B cell (primary cell): ENCODE data around the gene THBD. TPM values are rescaled to one million over a fixed set of nuclear protein-coding genes. Genes with fewer than 3 reads are reported as not detected.

ENCODE experiments used
- ATAC-seq: fragments of 200-7000 bp; cut with Tn5 transposase; one replicate; pipeline ENCODE4 v1.10.0; 2021; ENCODE audit warnings: low read depth, mild to moderate bottlenecking, moderate number of reproducible peaks, moderate library complexity
- CTCF ChIA-PET: fragments of 350-600 bp; sonication (Branson Sonifier 250); formaldehyde crosslinking; loops from one replicate; lab custom pipeline; 2021; ENCODE audit warnings: antibody characterized with exemption, inconsistent platforms; lab: Charles Lee
- POLR2A ChIA-PET: fragments of 350-600 bp; sonication (Branson Sonifier 250); formaldehyde crosslinking; loops from one replicate; lab custom pipeline; 2021; ENCODE audit warnings: antibody characterized with exemption; lab: Charles Lee
- DNase-seq: peaks from one replicate; pipeline ENCODE4 v3.0.0; 2013
- H2AFZ ChIP-seq: 2 replicates; pipeline ENCODE4 v1.6.1; 2012; ENCODE audit warnings: mild to moderate bottlenecking, low read depth, low read length; ENCODE audit not compliant: insufficient read depth, poor library complexity, severe bottlenecking
- H3K27ac ChIP-seq, 2 donors: 1 replicate in 1 of 2; 2 replicates in 1 of 2; pipeline ENCODE4 v1.5.1; 2012 to 2013; ENCODE audit warnings: low read length in 2 of 2, mild to moderate bottlenecking in 2 of 2, moderate library complexity in 1 of 2
- H3K27me3 ChIP-seq, 4 experiments: fragments of 200-600 bp in 1 of 4; sonication (generic) in 1 of 4; replicated peaks in 1 of 4; 1 replicate in 2 of 4; 2 replicates in 2 of 4; pipeline versions ENCODE4 v1.6.1 to v1.7.0; 2013 to 2016; ENCODE audit warnings: low read length in 3 of 4, mild to moderate bottlenecking in 2 of 4, mixed read lengths in 1 of 4, moderate library complexity in 1 of 4; ENCODE audit not compliant: insufficient read depth in 4 of 4, control insufficient read depth in 3 of 4; ENCODE audit errors: control extremely low read depth in 1 of 4
- H3K36me3 ChIP-seq, 2 experiments: replicated peaks in 1 of 2; 1 replicate in 1 of 2; 2 replicates in 1 of 2; pipeline versions ENCODE4 v1.6.1 to v1.7.1; 2013; ENCODE audit warnings: low read length in 1 of 2; ENCODE audit not compliant: insufficient read depth in 2 of 2, control insufficient read depth in 1 of 2; ENCODE audit errors: control extremely low read depth in 1 of 2, extremely low read depth in 1 of 2
- H3K4me1 ChIP-seq, 2 donors: fragments of 200-600 bp in 1 of 2; sonication (generic) in 1 of 2; 1 replicate in 1 of 2; 2 replicates in 1 of 2; pipeline versions ENCODE4 v1.5.1 to v1.6.1; 2013 to 2017; ENCODE audit warnings: low read length in 2 of 2; ENCODE audit not compliant: control insufficient read depth in 2 of 2, insufficient read depth in 2 of 2
- H3K4me2 ChIP-seq: replicated peaks from 2 replicates; pipeline ENCODE3; 2012; ENCODE audit warnings: mild to moderate bottlenecking, low read depth, low read length; ENCODE audit not compliant: poor library complexity, severe bottlenecking
- H3K4me3 ChIP-seq, 5 experiments: fragments of 200-600 bp in 1 of 5; sonication (generic) in 1 of 5; 1 replicate in 3 of 5; 2 replicates in 2 of 5; pipeline versions ENCODE4 v1.5.1 to v1.7.0; 2011 to 2016; ENCODE audit warnings: low read length in 4 of 5, mild to moderate bottlenecking in 4 of 5, low read depth in 2 of 5, control low read depth in 1 of 5, moderate library complexity in 1 of 5; ENCODE audit not compliant: insufficient read depth in 1 of 5; ENCODE audit errors: control extremely low read depth in 1 of 5, extremely low read depth in 1 of 5
- H3K79me2 ChIP-seq: fragments of 200-600 bp; sonication (generic); one replicate; pipeline ENCODE4 v1.6.0; 2016; ENCODE audit warnings: low read length; ENCODE audit not compliant: control insufficient read depth, insufficient read depth
- H3K9ac ChIP-seq: fragments of 200-600 bp; sonication (generic); 2 replicates; pipeline ENCODE4 v1.6.1; 2017; ENCODE audit warnings: mild to moderate bottlenecking, low read length, moderate library complexity
- H3K9me3 ChIP-seq, 3 donors: one replicate each; pipeline versions ENCODE4 v1.6.1 to v1.7.1; 2013; ENCODE audit warnings: low read length in 2 of 3; ENCODE audit not compliant: control insufficient read depth in 2 of 3, insufficient read depth in 1 of 3; ENCODE audit errors: control extremely low read depth in 1 of 3
- H4K20me1 ChIP-seq: 2 replicates; pipeline ENCODE4 v1.6.0; 2012; ENCODE audit warnings: mild to moderate bottlenecking, low read length; ENCODE audit not compliant: insufficient read depth, control insufficient read depth, poor library complexity, severe bottlenecking
- H3K27ac Mint-ChIP-seq: one replicate; pipeline ENCODE4 v1.8.0; 2021; ENCODE audit warnings: mixed read lengths
- H3K27me3 Mint-ChIP-seq: one replicate; pipeline ENCODE4 v1.8.0; 2021; ENCODE audit warnings: mixed read lengths
- H3K4me1 Mint-ChIP-seq: one replicate; pipeline ENCODE4 v1.8.0; 2021; ENCODE audit warnings: mixed read lengths
- H3K4me3 Mint-ChIP-seq: one replicate; pipeline ENCODE4 v1.8.0; 2021; ENCODE audit warnings: mixed read lengths
- H3K9me3 Mint-ChIP-seq: one replicate; pipeline ENCODE4 v1.8.0; 2022; ENCODE audit warnings: mixed read lengths; ENCODE audit not compliant: insufficient read depth
- CTCF ChIP-seq: fragments of 200-600 bp; IDR thresholded peaks from one replicate; pipeline ENCODE4 v1.8.0; 2022; ENCODE audit warnings: antibody characterized with exemption, mild to moderate bottlenecking
- EZH2 ChIP-seq: IDR thresholded peaks from 2 replicates; pipeline ENCODE4 v1.6.1; 2012; ENCODE audit warnings: borderline replicate concordance, low read depth, mild to moderate bottlenecking, moderate library complexity, low read length; ENCODE audit not compliant: insufficient read depth, poor library complexity, severe bottlenecking
- WGBS: methylation state at CpG from one replicate; pipeline ENCODE4 v1.1.5; 2013; ENCODE audit warnings: missing lambda C conversion rate; ENCODE audit not compliant: insufficient coverage; 5-methylcytosine and 5-hydroxymethylcytosine counted together
- intact Hi-C: fragments of 100-400 bp; cut with micrococcal nuclease; formaldehyde crosslinking; loops from one replicate; pipeline ENCODE4 v1.10.0; 2022
- polyA plus RNA-seq: library from polyadenylated mRNA; depleted of rRNA; stranded (reverse); fragments of >200 nt; gene quantifications from 2 replicates; pipeline ENCODE4 v1.2.3, GENCODE V29; 2012
- total RNA-seq, 2 donors: library from RNA; stranded (reverse); fragments of 120-200 nt in 1 of 2; gene quantifications; 1 replicate in 1 of 2; 2 replicates in 1 of 2; pipeline versions ENCODE4 v1.2.3 to v1.2.4, GENCODE V29; 2013 to 2022

Gene THBD
- total and polyA plus RNA-seq, 2 donors (not counting 1 experiment from before 2014, with no cell fraction given): 0.78 TPM; not detected in 1

DNA sequence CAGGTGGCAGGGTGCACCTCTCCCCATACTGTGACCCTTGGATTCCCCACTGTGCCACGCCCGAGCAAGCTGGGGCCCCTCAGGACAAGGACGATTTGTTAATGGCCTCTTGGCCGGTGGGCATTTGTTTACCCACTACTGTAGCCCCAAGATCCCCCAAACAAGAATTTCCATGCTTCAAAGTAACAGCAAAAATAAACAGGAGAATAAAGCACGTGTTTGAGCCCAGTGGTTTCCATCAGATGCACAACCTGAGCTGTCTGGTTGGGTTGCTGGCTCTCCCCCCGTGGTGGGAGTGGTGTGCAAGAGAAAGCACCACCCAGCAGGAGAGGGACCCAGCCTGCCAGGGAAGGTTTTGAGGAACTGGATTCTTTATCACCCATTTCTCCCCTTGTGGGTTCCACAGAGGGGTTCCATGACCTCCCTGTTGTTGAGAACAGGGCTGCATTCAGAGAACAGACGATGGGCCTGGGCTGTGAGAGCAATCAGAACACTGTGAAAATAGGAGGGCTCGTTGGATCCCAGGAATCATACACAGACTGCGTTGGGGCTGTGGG lies 31.9 kb upstream of the THBD start:
- Mint-ChIP-seq H3K4me1 (no peaks in the 10 kb centered on the region), H3K27me3 (no peaks in the 10 kb centered on the region), H3K4me3 (no peak overlapping the region), H3K27ac (no peak overlapping the region), H3K9me3 (no peaks in the 10 kb centered on the region)
- no peaks in the 10 kb centered on the region for H4K20me1 ChIP-seq
- H3K9ac ChIP-seq: no peak overlapping the region
- POLR2A ChIA-PET: no interaction called here
- TF ChIP-seq EZH2 (no peak), CTCF (no peak)
- H3K9me3 ChIP-seq: peaks cover 0 to 4% (median 0%) of the 10 kb centered on the region in 3 donors
- H2AFZ ChIP-seq: no peak overlapping the region
- intact Hi-C loops: no loop called here
- no peak overlapping the region for H3K4me3 ChIP-seq
- H3K4me1 ChIP-seq: no peaks in the 10 kb centered on the region
- no peaks in the 10 kb centered on the region for H3K36me3 ChIP-seq
- ATAC-seq: no peak
- H3K27me3 ChIP-seq: no peaks in the 10 kb centered on the region
- H3K4me2 ChIP-seq: no peak overlapping the region
- DNase-seq: no peak
- no peaks in the 10 kb centered on the region for H3K79me2 ChIP-seq
- CTCF ChIA-PET: no interaction called here
- WGBS: 91% methylated on average over 5 of the region's 9 CpGs
- no peak overlapping the region for H3K27ac ChIP-seq

DNA sequence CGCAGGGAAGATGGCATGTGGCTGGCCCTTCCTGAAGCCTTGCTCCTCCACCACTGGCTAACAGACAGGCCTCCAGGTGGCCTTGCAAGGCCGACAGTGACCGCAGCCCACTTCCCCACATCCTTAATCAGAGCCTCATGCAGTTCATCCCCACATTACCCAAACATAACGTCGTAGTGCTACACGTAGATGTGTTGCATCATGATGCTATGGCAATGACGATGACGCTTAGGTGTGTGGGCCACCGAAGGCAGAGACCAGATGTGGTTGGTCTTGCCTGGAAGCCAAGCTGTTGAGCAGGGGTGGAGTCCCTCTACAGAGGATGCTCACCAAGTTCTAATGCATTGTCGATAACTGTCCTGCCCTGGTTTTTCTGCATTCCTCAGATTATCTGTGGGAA lies 31.0 kb upstream of the THBD start:
- Histone ChIP-seq H4K20me1 (no peaks in the 10 kb centered on the region), H3K36me3 (no peaks in the 10 kb centered on the region), H3K27ac (no peak overlapping the region), H2AFZ (no peak overlapping the region), H3K79me2 (no peaks in the 10 kb centered on the region), H3K4me3 (no peak overlapping the region), H3K4me1 (no peaks in the 10 kb centered on the region), H3K9ac (no peak overlapping the region), H3K4me2 (no peak overlapping the region), H3K27me3 (no peaks in the 10 kb centered on the region), H3K9me3 (no peaks in the 10 kb centered on the region)
- no peak for ATAC-seq
- H3K4me1 Mint-ChIP-seq: no peaks in the 10 kb centered on the region
- POLR2A ChIA-PET: no interaction called here
- no peaks in the 10 kb centered on the region for H3K9me3 Mint-ChIP-seq
- no peak for TF ChIP-seq EZH2
- no peak for TF ChIP-seq CTCF
- no peak overlapping the region for H3K4me3 Mint-ChIP-seq
- H3K27me3 Mint-ChIP-seq: no peaks in the 10 kb centered on the region
- intact Hi-C loops: no loop called here
- CTCF ChIA-PET: no interaction called here
- H3K27ac Mint-ChIP-seq: no peak overlapping the region
- WGBS: 93% methylated on average over 10 of the region's 10 CpGs
- DNase-seq: no peak
